Measurements from ENCODE around the gene USF1.

DNA sequence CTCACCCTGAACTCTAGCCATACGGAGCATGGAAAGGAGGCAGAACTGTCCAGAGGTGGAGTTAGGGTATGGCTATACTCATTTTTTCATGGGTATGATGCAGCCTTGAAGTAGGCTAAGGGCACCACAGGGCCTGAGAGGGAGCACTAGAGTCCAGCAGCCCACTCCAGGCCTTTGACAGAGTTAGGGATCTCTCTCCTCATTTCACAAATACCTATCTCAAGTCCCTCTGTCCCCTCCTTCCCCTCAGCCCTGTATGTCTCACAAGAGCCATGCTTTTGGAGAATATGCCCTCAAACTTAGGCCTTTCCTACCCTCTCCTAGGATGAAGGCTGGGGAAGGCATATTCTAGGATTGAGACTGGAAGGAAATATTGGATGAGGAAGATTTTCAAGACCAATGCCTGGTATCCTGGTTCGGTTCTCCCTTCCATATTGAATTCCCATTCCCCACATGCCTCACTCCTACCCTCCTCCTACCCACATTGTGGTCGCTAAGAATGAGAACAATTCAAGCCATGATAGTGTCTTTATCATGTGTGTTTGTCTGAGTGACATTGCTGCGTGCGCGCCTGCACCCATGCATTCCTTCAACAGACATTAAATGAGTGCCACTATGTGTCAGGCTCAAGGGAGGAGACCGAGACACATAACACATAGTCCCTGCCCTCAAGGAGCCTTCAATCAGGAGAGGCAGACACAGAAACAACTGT lies 46.2 kb upstream of the USF1 start:
- TF ChIP-seq, protein P1, sequence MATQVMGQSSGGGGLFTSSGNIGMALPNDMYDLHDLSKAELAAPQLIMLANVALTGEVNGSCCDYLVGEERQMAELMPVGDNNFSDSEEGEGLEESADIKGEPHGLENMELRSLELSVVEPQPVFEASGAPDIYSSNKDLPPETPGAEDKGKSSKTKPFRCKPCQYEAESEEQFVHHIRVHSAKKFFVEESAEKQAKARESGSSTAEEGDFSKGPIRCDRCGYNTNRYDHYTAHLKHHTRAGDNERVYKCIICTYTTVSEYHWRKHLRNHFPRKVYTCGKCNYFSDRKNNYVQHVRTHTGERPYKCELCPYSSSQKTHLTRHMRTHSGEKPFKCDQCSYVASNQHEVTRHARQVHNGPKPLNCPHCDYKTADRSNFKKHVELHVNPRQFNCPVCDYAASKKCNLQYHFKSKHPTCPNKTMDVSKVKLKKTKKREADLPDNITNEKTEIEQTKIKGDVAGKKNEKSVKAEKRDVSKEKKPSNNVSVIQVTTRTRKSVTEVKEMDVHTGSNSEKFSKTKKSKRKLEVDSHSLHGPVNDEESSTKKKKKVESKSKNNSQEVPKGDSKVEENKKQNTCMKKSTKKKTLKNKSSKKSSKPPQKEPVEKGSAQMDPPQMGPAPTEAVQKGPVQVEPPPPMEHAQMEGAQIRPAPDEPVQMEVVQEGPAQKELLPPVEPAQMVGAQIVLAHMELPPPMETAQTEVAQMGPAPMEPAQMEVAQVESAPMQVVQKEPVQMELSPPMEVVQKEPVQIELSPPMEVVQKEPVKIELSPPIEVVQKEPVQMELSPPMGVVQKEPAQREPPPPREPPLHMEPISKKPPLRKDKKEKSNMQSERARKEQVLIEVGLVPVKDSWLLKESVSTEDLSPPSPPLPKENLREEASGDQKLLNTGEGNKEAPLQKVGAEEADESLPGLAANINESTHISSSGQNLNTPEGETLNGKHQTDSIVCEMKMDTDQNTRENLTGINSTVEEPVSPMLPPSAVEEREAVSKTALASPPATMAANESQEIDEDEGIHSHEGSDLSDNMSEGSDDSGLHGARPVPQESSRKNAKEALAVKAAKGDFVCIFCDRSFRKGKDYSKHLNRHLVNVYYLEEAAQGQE (IDR thresholded peaks at IDR 0.05), result no peak
- TF ChIP-seq, protein P2, sequence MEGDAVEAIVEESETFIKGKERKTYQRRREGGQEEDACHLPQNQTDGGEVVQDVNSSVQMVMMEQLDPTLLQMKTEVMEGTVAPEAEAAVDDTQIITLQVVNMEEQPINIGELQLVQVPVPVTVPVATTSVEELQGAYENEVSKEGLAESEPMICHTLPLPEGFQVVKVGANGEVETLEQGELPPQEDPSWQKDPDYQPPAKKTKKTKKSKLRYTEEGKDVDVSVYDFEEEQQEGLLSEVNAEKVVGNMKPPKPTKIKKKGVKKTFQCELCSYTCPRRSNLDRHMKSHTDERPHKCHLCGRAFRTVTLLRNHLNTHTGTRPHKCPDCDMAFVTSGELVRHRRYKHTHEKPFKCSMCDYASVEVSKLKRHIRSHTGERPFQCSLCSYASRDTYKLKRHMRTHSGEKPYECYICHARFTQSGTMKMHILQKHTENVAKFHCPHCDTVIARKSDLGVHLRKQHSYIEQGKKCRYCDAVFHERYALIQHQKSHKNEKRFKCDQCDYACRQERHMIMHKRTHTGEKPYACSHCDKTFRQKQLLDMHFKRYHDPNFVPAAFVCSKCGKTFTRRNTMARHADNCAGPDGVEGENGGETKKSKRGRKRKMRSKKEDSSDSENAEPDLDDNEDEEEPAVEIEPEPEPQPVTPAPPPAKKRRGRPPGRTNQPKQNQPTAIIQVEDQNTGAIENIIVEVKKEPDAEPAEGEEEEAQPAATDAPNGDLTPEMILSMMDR (IDR thresholded peaks at IDR 0.05; ENCODE audit: low read depth, low read length, missing input control), result no peak
- TF ChIP-seq SP1 (IDR thresholded peaks at IDR 0.05) (no peak), RAD21 (IDR thresholded peaks at IDR 0.05) (no peak)

Measured in liver (tissue), 3 donors.